Subcutaneous adipose tissue (tissue), 4 donors: Measurements from ENCODE around the gene ZNF408. TPM values are rescaled to one million over a fixed set of nuclear protein-coding genes. Genes with fewer than 3 reads are reported as not detected.

Source experiments
- CTCF ChIP-seq: fragments of 450-650 bp; IDR thresholded peaks from one replicate; pipeline ENCODE4 v1.5.1; 2016; ENCODE audit warnings: low read depth, mild to moderate bottlenecking, control low read depth, antibody characterized with exemption, moderate library complexity
- total RNA-seq, 4 donors: library from RNA; depleted of rRNA; stranded (reverse); fragments of >200 nt; gene quantifications; one replicate each; pipeline ENCODE4 v1.1.0, GENCODE V29; 2016

Gene ZNF408
- total RNA-seq, 4 donors from 2014 or later: 1.6 to 7.5 (median 5.5) TPM

GRCh38 chr11:46731545-46731944 is 30.7 kb downstream of the ZNF408 start:
- TF ChIP-seq CTCF: no peak

- no peak for TF ChIP-seq CTCF
Measured at GRCh38 chr11:46733234-46733633, 32.4 kb downstream of the ZNF408 start.

- no peak for TF ChIP-seq CTCF
Measured at GRCh38 chr11:46736146-46736545, 35.3 kb downstream of the ZNF408 start.

GRCh38 chr11:46736615-46737014 is 35.8 kb downstream of the ZNF408 start:
- TF ChIP-seq CTCF: no peak

- no peak for TF ChIP-seq CTCF
Measured at GRCh38 chr11:46737699-46738098, 36.9 kb downstream of the ZNF408 start.

- TF ChIP-seq CTCF: no peak
Measured at GRCh38 chr11:46738887-46739286, 38.1 kb downstream of the ZNF408 start.

GRCh38 chr11:46741600-46742484 is 41.0 kb downstream of the ZNF408 start:
- no peak for TF ChIP-seq CTCF
